GM18507 (cell line): ENCODE measurements around the gene ANP32A.

Source experiments
- DNase-seq: peaks from one replicate; pipeline ENCODE4 v3.0.0; 2011; ENCODE audit warnings: low read depth; ENCODE audit not compliant: insufficient read length; ENCODE audit errors: extremely low spot score
- FAIRE-seq: peaks from 2 replicates; lab custom pipeline; 2011; peaks lifted over from hg19 to GRCh38; lab: Jason Lieb, UNC

Gene ANP32A

GRCh38 chr15:68821841-68822381 is 1.2 kb upstream of the ANP32A start:
- DNase-seq (no peak), FAIRE-seq (peak; percentile 44)

GRCh38 chr15:68821190-68821840 is 620 bp upstream of the ANP32A start:
- DNase-seq (no peak), FAIRE-seq (no peak)

- DNase-seq (no peak), FAIRE-seq (peak; percentile 41)
These were observed 1.0 kb downstream of the ANP32A start for GRCh38 chr15:68819495-68820294.

- FAIRE-seq (no peak), DNase-seq (no peak)
These were observed 1.8 kb downstream of the ANP32A start for GRCh38 chr15:68818769-68819494.

GRCh38 chr15:68818066-68818768 is 2.5 kb downstream of the ANP32A start:
- FAIRE-seq (no peak), DNase-seq (no peak)

GRCh38 chr15:68817304-68818065 is 3.2 kb downstream of the ANP32A start:
- DNase-seq (no peak), FAIRE-seq (peak; percentile 82)

- FAIRE-seq (peak; percentile 21), DNase-seq (no peak)
These were observed 3.8 kb downstream of the ANP32A start for GRCh38 chr15:68816795-68817303.

GRCh38 chr15:68816158-68816557 is 4.5 kb downstream of the ANP32A start:
- DNase-seq (no peak), FAIRE-seq (no peak)

GRCh38 chr15:68815598-68815997 is 5.1 kb downstream of the ANP32A start:
- FAIRE-seq (no peak), DNase-seq (no peak)

- no peak for FAIRE-seq
These were observed 6.1 kb downstream of the ANP32A start for GRCh38 chr15:68814596-68814995.

GRCh38 chr15:68812597-68813431 is 7.9 kb downstream of the ANP32A start:
- FAIRE-seq (no peak), DNase-seq (no peak)

More at GRCh38 chr15:68814596-68814995, 6.1 kb downstream of the ANP32A start:
- no peak for DNase-seq

GRCh38 chr15:68812069-68812468 is 8.6 kb downstream of the ANP32A start:
- FAIRE-seq (no peak), DNase-seq (no peak)

- FAIRE-seq: no peak
- DNase-seq: no peak
These were observed 11.2 kb downstream of the ANP32A start for GRCh38 chr15:68809517-68809916.

- FAIRE-seq (no peak), DNase-seq (no peak)
These were observed 11.9 kb downstream of the ANP32A start for GRCh38 chr15:68808770-68809169.

GRCh38 chr15:68808091-68808490 is 12.6 kb downstream of the ANP32A start:
- DNase-seq (no peak), FAIRE-seq (no peak)

GRCh38 chr15:68807249-68807648 is 13.4 kb downstream of the ANP32A start:
- FAIRE-seq: no peak
- no peak for DNase-seq

GRCh38 chr15:68806220-68807060 is 14.3 kb downstream of the ANP32A start:
- FAIRE-seq (no peak), DNase-seq (no peak)
